ENCODE measurements around the gene TMEM143. TPM values are rescaled to one million over a fixed set of nuclear protein-coding genes. Genes with fewer than 3 reads are reported as not detected.
A peak's percentile ranks its signal among the peaks of the same experiment; 100 is the strongest.

Gene TMEM143
- polyA plus RNA-seq (2013, experiment 1 of 2): 4.8 TPM
- polyA plus RNA-seq (2013, experiment 2 of 2): 4.9 TPM

- peak within 1 kb of the TSS; percentile 88 for H3K56ac ChIP-seq (ENCODE audit: low read length)
- H3K4me2 ChIP-seq (ENCODE audit: low read length): peak within 1 kb of the TSS; percentile 77
- no peaks in the 10 kb centered on the region for H3K27me3 ChIP-seq (ENCODE audit: insufficient read depth, low read length, poor library complexity)
- H3K79me2 ChIP-seq (ENCODE audit: control insufficient read depth, insufficient read depth, low read length): no peaks in the 10 kb centered on the region
- H3K27ac ChIP-seq (ENCODE audit: low read depth, low read length): peak within 1 kb of the TSS; percentile 36
- peak; percentile 100 for DNase-seq
- no peak within 1 kb of the TSS for H3K23ac ChIP-seq (ENCODE audit: low read length)
- H3K36me3 ChIP-seq (ENCODE audit: control insufficient read depth, insufficient read depth, low read length): no peaks in the 10 kb centered on the region
- peak within 1 kb of the TSS; percentile 76 for H4K8ac ChIP-seq (ENCODE audit: low read depth, low read length)
- no CpG with 5 or more reads among the region's 59 CpGs for WGBS (ENCODE audit: extremely low coverage, insufficient coverage, low lambda C conversion rate)
- H2BK5ac ChIP-seq (ENCODE audit: low read length): peak within 1 kb of the TSS; percentile 71
- peak within 1 kb of the TSS; percentile 74 for H2AK5ac ChIP-seq (ENCODE audit: low read length)
- H2BK120ac ChIP-seq (ENCODE audit: low read depth, low read length): no peak within 1 kb of the TSS
- peaks cover 3% of the 10 kb centered on the region for H3K4me1 ChIP-seq (ENCODE audit: control insufficient read depth, low read depth, low read length)
- H3K4me3 ChIP-seq (ENCODE audit: low read length): peak within 1 kb of the TSS; percentile 6
- no peak within 1 kb of the TSS for H2BK15ac ChIP-seq (replicated peaks; ENCODE audit: low read depth)
- no peak within 1 kb of the TSS for H4K5ac ChIP-seq (ENCODE audit: low read length)
- peak within 1 kb of the TSS; percentile 15 for H3K18ac ChIP-seq (ENCODE audit: low read length)
- H3K79me1 ChIP-seq (ENCODE audit: low read length): no peaks in the 10 kb centered on the region
- H3K4ac ChIP-seq (ENCODE audit: low read depth, low read length): peak within 1 kb of the TSS; percentile 27
- peak within 1 kb of the TSS; percentile 73 for H3K9ac ChIP-seq (ENCODE audit: low read length)
Measured at GRCh38 chr19:48363810-48364597, at the start of gene TMEM143, which contains the start of gene SYNGR4. TMEM143 (minus strand) TSS chr19:48363940; CDS start chr19:48363920, 20 bp downstream. SYNGR4 (plus strand) TSS chr19:48364367; CDS start chr19:48365843, 1,476 bp downstream.

GRCh38 chr19:48405850-48406249 lies 42.1 kb upstream of the TMEM143 start:
- DNase-seq: no peak
- Histone ChIP-seq H3K27ac (ENCODE audit: low read depth, low read length) (no peak overlapping the region), H3K4me1 (ENCODE audit: control insufficient read depth, low read depth, low read length) (no peaks in the 10 kb centered on the region), H3K4me2 (ENCODE audit: low read length) (no peak overlapping the region), H3K4me3 (ENCODE audit: low read length) (no peak overlapping the region), H3K9ac (ENCODE audit: low read length) (no peak overlapping the region), H3K4ac (ENCODE audit: low read depth, low read length) (no peak overlapping the region), H2BK120ac (ENCODE audit: low read depth, low read length) (no peak overlapping the region), H3K79me2 (ENCODE audit: control insufficient read depth, insufficient read depth, low read length) (no peaks in the 10 kb centered on the region), H3K56ac (ENCODE audit: low read length) (no peak overlapping the region), H4K8ac (ENCODE audit: low read depth, low read length) (no peak overlapping the region), H3K23ac (ENCODE audit: low read length) (no peak overlapping the region), H3K79me1 (ENCODE audit: low read length) (no peaks in the 10 kb centered on the region), H2BK5ac (ENCODE audit: low read length) (no peak overlapping the region), H3K18ac (ENCODE audit: low read length) (no peak overlapping the region), H2BK15ac (replicated peaks; ENCODE audit: low read depth) (no peak overlapping the region), H3K27me3 (ENCODE audit: insufficient read depth, low read length, poor library complexity) (no peaks in the 10 kb centered on the region), H4K5ac (ENCODE audit: low read length) (no peak overlapping the region), H2AK5ac (ENCODE audit: low read length) (no peak overlapping the region), H3K36me3 (ENCODE audit: control insufficient read depth, insufficient read depth, low read length) (no peaks in the 10 kb centered on the region)
- WGBS (ENCODE audit: extremely low coverage, insufficient coverage, low lambda C conversion rate): no CpG with 5 or more reads among the region's 13 CpGs

GRCh38 chr19:48405010-48405659 lies 41.4 kb upstream of the TMEM143 start:
- no peak overlapping the region for H4K5ac ChIP-seq (ENCODE audit: low read length)
- DNase-seq: no peak
- H4K8ac ChIP-seq (ENCODE audit: low read depth, low read length): no peak overlapping the region
- no peaks in the 10 kb centered on the region for H3K27me3 ChIP-seq (ENCODE audit: insufficient read depth, low read length, poor library complexity)
- no peaks in the 10 kb centered on the region for H3K36me3 ChIP-seq (ENCODE audit: control insufficient read depth, insufficient read depth, low read length)
- no peak overlapping the region for H3K4me3 ChIP-seq (ENCODE audit: low read length)
- WGBS (ENCODE audit: extremely low coverage, insufficient coverage, low lambda C conversion rate): no CpG with 5 or more reads among the region's 27 CpGs
- H3K27ac ChIP-seq (ENCODE audit: low read depth, low read length): no peak overlapping the region
- H2AK5ac ChIP-seq (ENCODE audit: low read length): no peak overlapping the region
- no peak overlapping the region for H3K18ac ChIP-seq (ENCODE audit: low read length)
- H3K79me2 ChIP-seq (ENCODE audit: control insufficient read depth, insufficient read depth, low read length): no peaks in the 10 kb centered on the region
- H3K4me2 ChIP-seq (ENCODE audit: low read length): no peak overlapping the region
- H3K79me1 ChIP-seq (ENCODE audit: low read length): no peaks in the 10 kb centered on the region
- no peak overlapping the region for H3K23ac ChIP-seq (ENCODE audit: low read length)
- no peak overlapping the region for H2BK5ac ChIP-seq (ENCODE audit: low read length)
- no peak overlapping the region for H3K9ac ChIP-seq (ENCODE audit: low read length)
- no peak overlapping the region for H2BK15ac ChIP-seq (replicated peaks; ENCODE audit: low read depth)
- H2BK120ac ChIP-seq (ENCODE audit: low read depth, low read length): no peak overlapping the region
- H3K4me1 ChIP-seq (ENCODE audit: control insufficient read depth, low read depth, low read length): no peaks in the 10 kb centered on the region
- H3K56ac ChIP-seq (ENCODE audit: low read length): no peak overlapping the region
- H3K4ac ChIP-seq (ENCODE audit: low read depth, low read length): no peak overlapping the region

- no peak overlapping the region for H3K56ac ChIP-seq (ENCODE audit: low read length)
- H3K79me2 ChIP-seq (ENCODE audit: control insufficient read depth, insufficient read depth, low read length): no peaks in the 10 kb centered on the region
- no peak overlapping the region for H2AK5ac ChIP-seq (ENCODE audit: low read length)
Measured at GRCh38 chr19:48403606-48404005, 39.9 kb upstream of the TMEM143 start.

GRCh38 chr19:48401287-48401686 lies 37.5 kb upstream of the TMEM143 start:
- WGBS (ENCODE audit: extremely low coverage, insufficient coverage, low lambda C conversion rate): no CpG with 5 or more reads among the region's 5 CpGs
- H3K79me1 ChIP-seq (ENCODE audit: low read length): no peaks in the 10 kb centered on the region
- no peak overlapping the region for H2BK5ac ChIP-seq (ENCODE audit: low read length)
- no peak overlapping the region for H3K4me2 ChIP-seq (ENCODE audit: low read length)
- H2BK120ac ChIP-seq (ENCODE audit: low read depth, low read length): no peak overlapping the region
- H3K27ac ChIP-seq (ENCODE audit: low read depth, low read length): no peak overlapping the region
- no peak overlapping the region for H3K9ac ChIP-seq (ENCODE audit: low read length)
- H3K4me3 ChIP-seq (ENCODE audit: low read length): no peak overlapping the region
- peak; percentile 45 for DNase-seq
- no peak overlapping the region for H4K8ac ChIP-seq (ENCODE audit: low read depth, low read length)
- H3K4ac ChIP-seq (ENCODE audit: low read depth, low read length): no peak overlapping the region
- peaks cover 4% of the 10 kb centered on the region for H3K4me1 ChIP-seq (ENCODE audit: control insufficient read depth, low read depth, low read length)
- no peak overlapping the region for H3K18ac ChIP-seq (ENCODE audit: low read length)
- H3K23ac ChIP-seq (ENCODE audit: low read length): no peak overlapping the region
- H4K5ac ChIP-seq (ENCODE audit: low read length): no peak overlapping the region
- no peak overlapping the region for H2AK5ac ChIP-seq (ENCODE audit: low read length)
- H2BK15ac ChIP-seq (replicated peaks; ENCODE audit: low read depth): no peak overlapping the region
- no peaks in the 10 kb centered on the region for H3K79me2 ChIP-seq (ENCODE audit: control insufficient read depth, insufficient read depth, low read length)
- H3K36me3 ChIP-seq (ENCODE audit: control insufficient read depth, insufficient read depth, low read length): no peaks in the 10 kb centered on the region
- H3K27me3 ChIP-seq (ENCODE audit: insufficient read depth, low read length, poor library complexity): no peaks in the 10 kb centered on the region
- H3K56ac ChIP-seq (ENCODE audit: low read length): peak overlapping the region; percentile 20

More at GRCh38 chr19:48403606-48404005, 39.9 kb upstream of the TMEM143 start:
- H3K9ac ChIP-seq (ENCODE audit: low read length): no peak overlapping the region
- H3K79me1 ChIP-seq (ENCODE audit: low read length): no peaks in the 10 kb centered on the region
- no peak overlapping the region for H3K4me3 ChIP-seq (ENCODE audit: low read length)
- no peak overlapping the region for H3K4me2 ChIP-seq (ENCODE audit: low read length)
- no peaks in the 10 kb centered on the region for H3K27me3 ChIP-seq (ENCODE audit: insufficient read depth, low read length, poor library complexity)
- no peak overlapping the region for H3K27ac ChIP-seq (ENCODE audit: low read depth, low read length)
- H4K8ac ChIP-seq (ENCODE audit: low read depth, low read length): no peak overlapping the region
- H2BK120ac ChIP-seq (ENCODE audit: low read depth, low read length): no peak overlapping the region
- H3K4me1 ChIP-seq (ENCODE audit: control insufficient read depth, low read depth, low read length): peaks cover 1% of the 10 kb centered on the region
- H3K18ac ChIP-seq (ENCODE audit: low read length): no peak overlapping the region
- WGBS (ENCODE audit: extremely low coverage, insufficient coverage, low lambda C conversion rate): no CpG with 5 or more reads among the region's 3 CpGs
- no peak overlapping the region for H3K4ac ChIP-seq (ENCODE audit: low read depth, low read length)
- H3K23ac ChIP-seq (ENCODE audit: low read length): no peak overlapping the region
- DNase-seq: peak; percentile 91
- H2BK15ac ChIP-seq (replicated peaks; ENCODE audit: low read depth): no peak overlapping the region
- H2BK5ac ChIP-seq (ENCODE audit: low read length): no peak overlapping the region
- H3K36me3 ChIP-seq (ENCODE audit: control insufficient read depth, insufficient read depth, low read length): no peaks in the 10 kb centered on the region
- no peak overlapping the region for H4K5ac ChIP-seq (ENCODE audit: low read length)

All from mesendoderm (in vitro differentiated cells).